Measurements from ENCODE around the gene HIGD1A. TPM values are rescaled to one million over a fixed set of nuclear protein-coding genes. Genes with fewer than 3 reads are reported as not detected.
A peak's percentile ranks its signal among the peaks of the same experiment; 100 is the strongest.

The HIGD1A gene
- total and polyA plus RNA-seq, 10 of the 15 experiments (the other 5 are each of a cell fraction or from before 2014, with no cell fraction given) = 73.9 to 487 (median 175) TPM

GRCh38 chr3:42804106-42804830 lies at the start of gene HIGD1A (continued):
- TF ChIP-seq ZNF687 (IDR thresholded peaks at IDR 0.05) (0 out of 2 replicates have a peak, but pooled peaks have one; percentile 35), ZBTB33 (IDR thresholded peaks at IDR 0.05) (no peak), MEF2A (IDR thresholded peaks at IDR 0.05; ENCODE audit: insufficient read depth, low read depth, low read length) (no peak), ZBTB11 (CRISPR knock-in tag; IDR thresholded peaks at IDR 0.05) (no peak), CREB1 (IDR thresholded peaks at IDR 0.05; ENCODE audit: low read depth) (peak; percentile 83), JUNB (IDR thresholded peaks at IDR 0.05) (no peak), FOXM1 (IDR thresholded peaks at IDR 0.05; ENCODE audit: low read depth, low read length) (no peak), ATF2 (IDR thresholded peaks at IDR 0.05; ENCODE audit: low read length) (no peak), TARDBP (IDR thresholded peaks at IDR 0.05; ENCODE audit: borderline replicate concordance) (no peak), HDGF (IDR thresholded peaks at IDR 0.05) (0 out of 2 replicates have a peak, but pooled peaks have one; percentile 88), MLLT1 (IDR thresholded peaks at IDR 0.05) (peak; percentile 52; the same call in 1 of the 2 replicates), STAT1 (conservative IDR thresholded peaks at IDR 0.05) (no peak)

All from GM12878 (cell line).